ENCODE results near the gene HERC5.
"Not testable (repeated sequence)": the region's sequence is repeated elsewhere in the genome, so short reads cannot be mapped to it uniquely, and the experiment has no call there.

The HERC5 gene

DNA sequence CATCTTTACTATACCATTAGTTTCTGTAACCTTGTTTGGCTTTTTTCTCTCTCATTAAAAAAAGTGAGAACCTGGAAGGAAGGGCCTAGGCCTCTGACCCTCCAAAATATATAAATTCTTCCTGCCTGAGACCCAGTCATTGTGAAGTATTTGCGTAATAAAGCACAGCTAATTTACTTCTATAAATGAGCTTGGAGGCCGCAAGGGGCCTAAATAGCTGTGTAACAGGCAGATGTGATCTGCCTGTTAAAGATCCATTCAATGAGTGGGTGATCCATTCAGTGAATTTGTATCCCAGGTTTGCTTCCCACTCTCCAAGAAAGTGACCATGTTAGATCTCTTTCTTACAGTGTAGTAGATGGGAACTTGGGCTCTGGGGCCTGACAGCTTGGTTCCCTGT, 67.3 kb downstream of the HERC5 start:
- Histone ChIP-seq H3K36me3 (ENCODE audit: control insufficient read depth, insufficient read depth, low read length, severe bottlenecking) (peaks cover 22% of the 10 kb centered on the region), H3K9me3 (ENCODE audit: control insufficient read depth, low read length) (no peaks in the 10 kb centered on the region), H3K4me1 (ENCODE audit: control insufficient read depth, insufficient read depth, low read length) (peaks cover 35% of the 10 kb centered on the region), H3K27me3 (replicated peaks; ENCODE audit: control insufficient read depth, insufficient read depth, low read length) (no peaks in the 10 kb centered on the region), H3K4me3 (ENCODE audit: low read length) (peak overlapping the region; percentile 95), H3K9ac (ENCODE audit: low read length) (peak overlapping the region; percentile 99)
- no peak for DNase-seq (ENCODE audit: low read depth)

DNA sequence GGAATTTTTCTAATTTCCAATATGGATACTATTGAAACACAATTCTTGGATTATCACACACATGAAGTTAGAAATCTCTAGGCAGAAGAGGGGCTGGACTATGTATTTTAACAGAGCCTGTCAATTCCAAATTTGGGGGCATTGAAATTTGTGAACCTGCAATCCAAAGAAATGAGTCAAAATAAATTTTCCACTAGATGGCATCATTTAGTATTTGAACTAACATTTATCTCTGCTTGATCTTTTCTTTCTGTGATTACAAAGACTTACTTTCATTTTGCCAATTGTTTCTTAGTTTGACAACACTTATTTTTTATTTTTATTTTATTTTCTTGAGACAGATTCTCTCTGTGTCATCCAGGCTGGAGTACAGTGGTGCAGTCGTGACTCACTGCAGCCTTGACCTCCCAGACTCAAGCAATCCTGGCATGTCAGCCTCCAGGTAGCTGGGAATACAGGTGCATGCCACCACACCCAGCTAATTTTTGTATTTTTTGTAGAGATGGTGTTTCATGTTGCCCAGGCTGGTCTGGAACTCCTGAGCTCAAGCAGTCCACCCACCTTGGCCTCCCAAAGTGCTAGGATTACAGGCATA, 69.4 kb downstream of the HERC5 start:
- H3K4me1 ChIP-seq (ENCODE audit: control insufficient read depth, insufficient read depth, low read length) = peaks cover 31% of the 10 kb centered on the region
- no peaks in the 10 kb centered on the region for H3K27me3 ChIP-seq (replicated peaks; ENCODE audit: control insufficient read depth, insufficient read depth, low read length)
- no peaks in the 10 kb centered on the region for H3K9me3 ChIP-seq (ENCODE audit: control insufficient read depth, low read length)
- no peak overlapping the region for H3K4me3 ChIP-seq (ENCODE audit: low read length)
- H3K9ac ChIP-seq (ENCODE audit: low read length) = peak overlapping the region; percentile 99
- peak; percentile 74 for DNase-seq (ENCODE audit: low read depth)
- peaks cover 5% of the 10 kb centered on the region for H3K36me3 ChIP-seq (ENCODE audit: control insufficient read depth, insufficient read depth, low read length, severe bottlenecking)

GRCh38 chr4:88527787-88528186, 70.9 kb downstream of the HERC5 start:
- Histone ChIP-seq H3K36me3 (ENCODE audit: control insufficient read depth, insufficient read depth, low read length, severe bottlenecking) (no peaks in the 10 kb centered on the region), H3K27me3 (replicated peaks; ENCODE audit: control insufficient read depth, insufficient read depth, low read length) (no peaks in the 10 kb centered on the region), H3K4me1 (ENCODE audit: control insufficient read depth, insufficient read depth, low read length) (peaks cover 19% of the 10 kb centered on the region), H3K9ac (ENCODE audit: low read length) (no peak overlapping the region), H3K4me3 (ENCODE audit: low read length) (no peak overlapping the region), H3K9me3 (ENCODE audit: control insufficient read depth, low read length) (no peaks in the 10 kb centered on the region)
- no peak for DNase-seq (ENCODE audit: low read depth)

DNA sequence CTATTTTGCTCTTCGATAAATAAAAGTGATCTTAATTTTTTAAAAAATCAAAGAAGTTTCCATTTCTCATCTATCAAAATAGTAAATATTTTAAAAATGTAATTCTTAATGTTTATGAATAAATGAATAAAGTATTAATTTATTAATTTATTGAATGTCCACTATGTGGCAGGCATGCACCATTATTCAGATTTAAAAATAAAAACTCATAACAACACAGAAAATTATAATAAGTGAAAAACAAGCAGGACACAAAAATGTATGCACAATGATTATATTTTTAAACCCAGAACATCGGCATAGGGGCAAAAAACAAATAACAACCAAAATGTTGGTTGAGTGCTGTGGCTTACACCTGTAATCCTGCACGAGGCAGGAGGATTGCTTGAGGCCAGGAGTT, 71.9 kb downstream of the HERC5 start:
- H3K9me3 ChIP-seq (ENCODE audit: control insufficient read depth, low read length) = no peaks in the 10 kb centered on the region
- no peak overlapping the region for H3K4me3 ChIP-seq (ENCODE audit: low read length)
- H3K9ac ChIP-seq (ENCODE audit: low read length) = no peak overlapping the region
- peaks cover 22% of the 10 kb centered on the region for H3K4me1 ChIP-seq (ENCODE audit: control insufficient read depth, insufficient read depth, low read length)
- H3K27me3 ChIP-seq (replicated peaks; ENCODE audit: control insufficient read depth, insufficient read depth, low read length) = no peaks in the 10 kb centered on the region
- DNase-seq (ENCODE audit: low read depth) = peak; percentile 21
- H3K36me3 ChIP-seq (ENCODE audit: control insufficient read depth, insufficient read depth, low read length, severe bottlenecking) = no peaks in the 10 kb centered on the region

DNA sequence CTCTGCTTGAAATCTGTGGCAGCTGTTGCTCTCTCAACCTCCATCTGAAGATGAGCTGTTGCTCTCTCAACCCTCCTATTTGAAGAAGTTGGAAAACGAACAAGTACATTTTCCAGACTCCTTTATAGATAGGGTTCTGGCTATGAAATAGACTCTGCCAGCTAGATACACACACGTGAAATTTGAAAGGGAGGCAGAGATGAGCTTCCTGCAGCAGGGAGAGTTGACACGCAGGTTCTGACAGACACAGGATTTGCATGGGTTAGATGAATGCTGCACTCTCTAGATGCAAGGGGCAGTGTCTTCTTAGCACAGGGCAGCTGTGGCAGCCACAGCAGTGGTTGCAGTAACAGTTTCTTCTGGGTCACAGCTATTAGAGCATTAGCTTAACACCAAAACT, 74.6 kb downstream of the HERC5 start:
- no peak overlapping the region for H3K4me3 ChIP-seq (ENCODE audit: low read length)
- H3K27me3 ChIP-seq (replicated peaks; ENCODE audit: control insufficient read depth, insufficient read depth, low read length) = no peaks in the 10 kb centered on the region
- peaks cover 12% of the 10 kb centered on the region for H3K4me1 ChIP-seq (ENCODE audit: control insufficient read depth, insufficient read depth, low read length)
- H3K36me3 ChIP-seq (ENCODE audit: control insufficient read depth, insufficient read depth, low read length, severe bottlenecking) = no peaks in the 10 kb centered on the region
- H3K9me3 ChIP-seq (ENCODE audit: control insufficient read depth, low read length) = no peaks in the 10 kb centered on the region
- no peak overlapping the region for H3K9ac ChIP-seq (ENCODE audit: low read length)
- no peak for DNase-seq (ENCODE audit: low read depth)

GRCh38 chr4:88533088-88533790, 76.3 kb downstream of the HERC5 start:
- H3K4me1 ChIP-seq (ENCODE audit: control insufficient read depth, insufficient read depth, low read length) = peaks cover 12% of the 10 kb centered on the region
- H3K4me3 ChIP-seq (ENCODE audit: low read length) = peak overlapping the region; percentile 50
- H3K36me3 ChIP-seq (ENCODE audit: control insufficient read depth, insufficient read depth, low read length, severe bottlenecking) = no peaks in the 10 kb centered on the region
- no peaks in the 10 kb centered on the region for H3K27me3 ChIP-seq (replicated peaks; ENCODE audit: control insufficient read depth, insufficient read depth, low read length)
- no peak overlapping the region for H3K9ac ChIP-seq (ENCODE audit: low read length)
- DNase-seq (ENCODE audit: low read depth) = peak; percentile 39
- no peaks in the 10 kb centered on the region for H3K9me3 ChIP-seq (ENCODE audit: control insufficient read depth, low read length)

DNA sequence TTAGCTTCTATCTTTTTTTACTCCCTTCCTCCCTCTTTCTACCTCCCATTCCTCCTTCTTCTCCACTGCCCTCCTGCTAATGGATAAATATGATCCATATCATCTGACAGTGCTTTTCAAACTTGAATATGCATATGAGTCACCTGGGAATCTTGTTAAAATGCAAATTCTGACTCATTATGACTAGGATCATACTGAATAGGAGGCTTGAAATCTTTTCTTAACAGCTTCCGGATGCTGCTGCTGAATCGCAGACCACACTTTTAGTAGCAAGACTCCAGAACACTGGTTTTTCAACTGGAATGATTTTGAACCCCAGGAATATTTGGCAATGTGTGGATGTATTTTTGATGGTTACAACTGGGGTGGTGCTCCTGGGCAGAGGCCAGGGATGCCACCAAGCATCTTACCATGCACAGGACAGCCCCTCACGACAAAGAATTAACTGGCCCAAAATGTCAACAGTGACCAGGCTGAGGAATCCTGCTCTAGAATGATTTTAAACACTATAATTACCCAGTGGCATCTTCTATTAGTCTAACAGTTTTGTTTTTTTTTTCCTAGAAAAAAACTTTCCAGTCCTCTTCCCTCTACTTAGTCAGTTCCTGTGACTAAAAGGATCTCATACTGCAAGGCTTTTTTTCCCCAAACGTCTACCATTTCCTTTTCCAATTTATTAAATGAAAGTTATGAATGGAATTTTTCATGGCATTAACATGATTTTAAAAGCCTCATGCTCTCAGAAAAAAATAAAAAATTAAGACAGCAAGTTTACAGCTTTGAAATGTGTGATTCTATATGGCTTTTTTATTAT, 77.2 kb downstream of the HERC5 start:
- H3K27me3 ChIP-seq (replicated peaks; ENCODE audit: control insufficient read depth, insufficient read depth, low read length) = no peaks in the 10 kb centered on the region

GRCh38 chr4:88535090-88535755, 78.3 kb downstream of the HERC5 start:
- no peak overlapping the region for H3K9ac ChIP-seq (ENCODE audit: low read length)
- no peak overlapping the region for H3K4me3 ChIP-seq (ENCODE audit: low read length)
- peaks cover 12% of the 10 kb centered on the region for H3K4me1 ChIP-seq (ENCODE audit: control insufficient read depth, insufficient read depth, low read length)
- DNase-seq (ENCODE audit: low read depth) = no peak
- H3K36me3 ChIP-seq (ENCODE audit: control insufficient read depth, insufficient read depth, low read length, severe bottlenecking) = no peaks in the 10 kb centered on the region
- no peaks in the 10 kb centered on the region for H3K9me3 ChIP-seq (ENCODE audit: control insufficient read depth, low read length)
- H3K27me3 ChIP-seq (replicated peaks; ENCODE audit: control insufficient read depth, insufficient read depth, low read length) = no peaks in the 10 kb centered on the region

More for the DNA sequence above, 77.2 kb downstream of the HERC5 start:
- peak overlapping the region; percentile 50 for H3K4me3 ChIP-seq (ENCODE audit: low read length)
- no peaks in the 10 kb centered on the region for H3K36me3 ChIP-seq (ENCODE audit: control insufficient read depth, insufficient read depth, low read length, severe bottlenecking)
- peak overlapping the region; percentile 45 for H3K9ac ChIP-seq (ENCODE audit: low read length)
- no peaks in the 10 kb centered on the region for H3K9me3 ChIP-seq (ENCODE audit: control insufficient read depth, low read length)
- DNase-seq (ENCODE audit: low read depth) = peak; percentile 64
- H3K4me1 ChIP-seq (ENCODE audit: control insufficient read depth, insufficient read depth, low read length) = peaks cover 12% of the 10 kb centered on the region

DNA sequence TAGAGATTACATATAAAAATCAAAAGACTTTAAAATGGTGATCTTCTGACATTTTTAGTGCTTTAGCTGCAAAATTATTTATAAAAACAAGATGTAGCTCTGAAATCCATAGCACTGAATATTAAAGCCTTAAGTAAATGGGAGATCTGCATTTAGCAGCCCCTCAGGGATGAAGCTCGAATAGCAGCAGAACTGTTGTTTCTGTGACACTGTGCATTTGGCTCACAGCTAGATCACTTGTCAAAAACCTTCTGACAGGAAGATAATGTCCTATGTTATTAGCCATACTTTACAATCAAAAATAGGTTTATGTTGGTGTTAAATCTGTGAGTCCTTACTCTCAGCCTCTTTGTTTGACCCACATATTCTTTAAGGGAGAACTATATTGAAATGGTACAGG, 80.8 kb downstream of the HERC5 start:
- H3K36me3 ChIP-seq (ENCODE audit: control insufficient read depth, insufficient read depth, low read length, severe bottlenecking) = no peaks in the 10 kb centered on the region
- H3K9ac ChIP-seq (ENCODE audit: low read length) = no peak overlapping the region
- no peaks in the 10 kb centered on the region for H3K27me3 ChIP-seq (replicated peaks; ENCODE audit: control insufficient read depth, insufficient read depth, low read length)
- no peaks in the 10 kb centered on the region for H3K9me3 ChIP-seq (ENCODE audit: control insufficient read depth, low read length)
- DNase-seq (ENCODE audit: low read depth) = no peak
- H3K4me3 ChIP-seq (ENCODE audit: low read length) = no peak overlapping the region
- peaks cover 12% of the 10 kb centered on the region for H3K4me1 ChIP-seq (ENCODE audit: control insufficient read depth, insufficient read depth, low read length)

- not testable (repeated sequence) for H3K9ac ChIP-seq (ENCODE audit: low read length); H3K36me3 ChIP-seq (ENCODE audit: control insufficient read depth, insufficient read depth, low read length, severe bottlenecking); H3K27me3 ChIP-seq (replicated peaks; ENCODE audit: control insufficient read depth, insufficient read depth, low read length); H3K4me1 ChIP-seq (ENCODE audit: control insufficient read depth, insufficient read depth, low read length); H3K9me3 ChIP-seq (ENCODE audit: control insufficient read depth, low read length); H3K4me3 ChIP-seq (ENCODE audit: low read length)
- peak; percentile 73 for DNase-seq (ENCODE audit: low read depth)
Observed at GRCh38 chr4:88539322-88540068, 82.6 kb downstream of the HERC5 start.

Data from adipocyte (in vitro differentiated cells).